Subcutaneous preadipocyte (primary cell): ENCODE results near the gene BTG1. TPM values are rescaled to one million over a fixed set of nuclear protein-coding genes. Genes with fewer than 3 reads are reported as not detected.

Experiments used
- small RNA-seq: library from RNA; depleted of rRNA; stranded (forward); fragments of <200 nt; gene quantifications from one replicate; pipeline ENCODE3, GENCODE V24; 2012
- total RNA-seq: library from RNA; depleted of rRNA; stranded (reverse); fragments of >200 nt; gene quantifications from 2 replicates; pipeline ENCODE4 v1.2.3, GENCODE V29; 2012

Gene BTG1
- 14.0 and 17.8 TPM in 2 replicates for total RNA-seq

GRCh38 chr12:92145731-92146496, at the start of gene BTG1:
TSS of gene BTG1 (minus strand) at chr12:92145846. CDS start at chr12:92145535, 311 bp downstream.

Small RNA genes within 50 kb of the gene (small RNA-seq; reads per million reads assigned to genes)
- gene RF00019 = not detected
